T-cell (primary cell): ENCODE results near the gene VPS26B. TPM values are rescaled to one million over a fixed set of nuclear protein-coding genes. Genes with fewer than 3 reads are reported as not detected.

Source experiments
- ATAC-seq, 4 experiments: fragments of 200-7000 bp in 3 of 4; fragments of 150-1000 bp in 1 of 4; cut with Tn5 transposase; replicated peaks in 1 of 4; 1 replicate in 3 of 4; 2 replicates in 1 of 4; pipeline ENCODE4 v1.10.0; 2021; ENCODE audit warnings: moderate library complexity in 3 of 4, mild to moderate bottlenecking in 2 of 4, moderate number of reproducible peaks in 1 of 4
- CTCF ChIA-PET, 2 donors: fragments of 300-600 bp; sonication (Branson Sonifier 250); formaldehyde crosslinking; loops; one replicate each; lab custom pipeline; 2022; ENCODE audit warnings: antibody characterized with exemption in 2 of 2; lab: Charles Lee
- POLR2A ChIA-PET, 2 donors: fragments of 300-600 bp; sonication (Branson Sonifier 250); formaldehyde crosslinking; loops; one replicate each; lab custom pipeline; 2022; ENCODE audit warnings: antibody characterized with exemption in 2 of 2; lab: Charles Lee
- DNase-seq, 35 experiments: peaks; one replicate each; pipeline versions ENCODE4 v3.0.0 to v3.0.0-alpha.2; 2013 to 2023
- H3K27ac ChIP-seq: one replicate; pipeline ENCODE4 v1.5.1; 2013; ENCODE audit warnings: low read length
- H3K27me3 ChIP-seq, 2 experiments: replicated peaks in 1 of 2; 1 replicate in 1 of 2; 2 replicates in 1 of 2; pipeline versions ENCODE4 v1.6.1 to v1.7.0; 2013; ENCODE audit warnings: low read length in 1 of 2, mixed read lengths in 1 of 2; ENCODE audit not compliant: control insufficient read depth in 2 of 2, insufficient read depth in 2 of 2; ENCODE audit errors: extremely low read depth in 1 of 2
- H3K36me3 ChIP-seq, 2 donors: 1 replicate in 1 of 2; 2 replicates in 1 of 2; pipeline versions ENCODE4 v1.6.1 to v1.7.0; 2013; ENCODE audit warnings: low read length in 1 of 2; ENCODE audit not compliant: control insufficient read depth in 2 of 2, insufficient read depth in 1 of 2; ENCODE audit errors: extremely low read depth in 1 of 2
- H3K4me1 ChIP-seq, 2 experiments: 1 replicate in 1 of 2; 2 replicates in 1 of 2; pipeline versions ENCODE4 v1.6.1 to v1.7.0; 2013; ENCODE audit warnings: low read length in 2 of 2, mixed read lengths in 1 of 2; ENCODE audit not compliant: insufficient read depth in 2 of 2, control insufficient read depth in 1 of 2; ENCODE audit errors: extremely low read depth in 1 of 2
- H3K4me3 ChIP-seq, 2 donors: 1 replicate in 1 of 2; 2 replicates in 1 of 2; pipeline versions ENCODE4 v1.5.1 to v1.7.0; 2013; ENCODE audit warnings: mild to moderate bottlenecking in 2 of 2, low read length in 1 of 2, moderate library complexity in 1 of 2; ENCODE audit not compliant: control insufficient read depth in 1 of 2; ENCODE audit errors: extremely low read depth in 1 of 2
- H3K9me3 ChIP-seq: 2 replicates; pipeline ENCODE4 v1.7.0; 2013
- H3K27ac Mint-ChIP-seq, 2 donors: one replicate each; pipeline ENCODE4 v1.8.0; 2020 to 2021; ENCODE audit warnings: mild to moderate bottlenecking in 2 of 2, mixed read lengths in 2 of 2
- H3K27me3 Mint-ChIP-seq, 2 donors: one replicate each; pipeline ENCODE4 v1.8.0; 2021 to 2022; ENCODE audit warnings: mixed read lengths in 2 of 2
- H3K36me3 Mint-ChIP-seq: one replicate; pipeline ENCODE4 v1.8.0; 2021; ENCODE audit warnings: mixed read lengths
- H3K4me1 Mint-ChIP-seq, 3 donors: one replicate each; pipeline ENCODE4 v1.8.0; 2020 to 2022; ENCODE audit warnings: mixed read lengths in 3 of 3, mild to moderate bottlenecking in 1 of 3
- H3K4me3 Mint-ChIP-seq, 3 donors: one replicate each; pipeline ENCODE4 v1.8.0; 2020 to 2022; ENCODE audit warnings: mild to moderate bottlenecking in 3 of 3, mixed read lengths in 3 of 3, moderate library complexity in 3 of 3
- H3K9me3 Mint-ChIP-seq, 3 donors: one replicate each; pipeline ENCODE4 v1.8.0; 2020 to 2022; ENCODE audit warnings: mixed read lengths in 3 of 3
- WGBS: methylation state at CpG from one replicate; pipeline ENCODE4 v1.1.5; 2013; ENCODE audit warnings: missing lambda C conversion rate; ENCODE audit not compliant: insufficient coverage; 5-methylcytosine and 5-hydroxymethylcytosine counted together
- total RNA-seq, 35 experiments: library from RNA in 6 of 35; stranded (reverse) in 6 of 35; fragments of 120-200 nt in 1 of 35; gene quantifications; one replicate each; pipeline versions ENCODE4 v1.2.1 to v1.2.4 and lab custom pipeline; 2013 to 2026

Gene VPS26B
- total RNA-seq, 5 donors from 2014 or later (not counting 1 experiment from before 2014, with no cell fraction given), result 60.3 to 65.1 (median 62.7) TPM

GRCh38 chr11:134242376-134242775 is 17.9 kb downstream of the VPS26B start:
- Mint-ChIP-seq H3K27ac (peak overlapping the region in 1 of 2 donors; percentile 5), H3K9me3 (no peaks in the 10 kb centered on the region), H3K27me3 (no peaks in the 10 kb centered on the region), H3K4me1 (peaks cover 0 to 2% (median 0%) of the 10 kb centered on the region in 3 donors), H3K36me3 (peaks cover 55% of the 10 kb centered on the region), H3K4me3 (no peak overlapping the region)
- Histone ChIP-seq H3K36me3 (peaks cover 30 to 87% of the 10 kb centered on the region in 2 donors), H3K4me3 (no peak overlapping the region), H3K4me1 (no peaks in the 10 kb centered on the region), H3K9me3 (no peaks in the 10 kb centered on the region), H3K27me3 (no peaks in the 10 kb centered on the region), H3K27ac (no peak overlapping the region)
- no peak for ATAC-seq
- POLR2A ChIA-PET, result no interaction called here
- WGBS, result 97% methylated on average over 3 of the region's 9 CpGs
- CTCF ChIA-PET, result no interaction called here
- DNase-seq, result no peak

- peaks cover 56% of the 10 kb centered on the region for H3K36me3 Mint-ChIP-seq
- H3K27me3 ChIP-seq, result no peaks in the 10 kb centered on the region
- H3K27me3 Mint-ChIP-seq, result no peaks in the 10 kb centered on the region
- H3K4me3 ChIP-seq, result no peak overlapping the region
- ATAC-seq (no peak), DNase-seq (no peak)
- H3K4me1 Mint-ChIP-seq, result peaks cover 0 to 2% (median 0%) of the 10 kb centered on the region in 3 donors
- ChIA-PET POLR2A (no interaction called here), CTCF (interaction anchor here (1.2 to 1.6 kb wide), 4 partner anchors 15 to 37 kb away, joined by 3 to 5 read pairs (median 4); no protein-coding TSS in a partner anchor)
- H3K4me1 ChIP-seq, result no peaks in the 10 kb centered on the region
- no peak overlapping the region for H3K27ac ChIP-seq
- no peak overlapping the region for H3K4me3 Mint-ChIP-seq
- no peaks in the 10 kb centered on the region for H3K9me3 Mint-ChIP-seq
- no peaks in the 10 kb centered on the region for H3K9me3 ChIP-seq
- no peak overlapping the region for H3K27ac Mint-ChIP-seq
- peaks cover 33 to 88% of the 10 kb centered on the region in 2 donors for H3K36me3 ChIP-seq
- 97% methylated on average over 4 of the region's 4 CpGs for WGBS
Measured at GRCh38 chr11:134243913-134244312, 19.4 kb downstream of the VPS26B start.

DNA sequence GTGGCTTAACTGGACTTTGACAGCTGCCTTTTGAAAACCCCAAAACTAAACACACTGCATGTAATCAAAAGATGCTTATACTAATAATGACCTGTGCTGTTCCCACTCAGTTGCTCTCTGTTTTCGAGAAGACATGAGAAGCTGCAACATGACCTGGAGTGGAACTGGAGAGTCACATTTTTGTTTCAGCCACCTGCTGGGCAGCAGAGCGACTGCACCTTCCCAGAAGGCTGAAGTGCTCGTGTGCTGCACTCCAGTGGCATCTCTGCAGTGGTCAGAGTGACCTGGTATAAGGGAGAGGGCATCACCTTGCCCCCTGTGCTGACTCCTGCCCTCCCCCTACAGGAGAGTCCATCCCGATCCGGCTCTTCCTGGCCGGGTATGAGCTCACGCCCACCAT is 20.1 kb downstream of the VPS26B start:
- H3K4me3 ChIP-seq, result no peak overlapping the region
- no peaks in the 10 kb centered on the region for H3K27me3 ChIP-seq
- H3K4me1 Mint-ChIP-seq, result peaks cover 0 to 2% (median 0%) of the 10 kb centered on the region in 3 donors
- H3K36me3 ChIP-seq, result peaks cover 34 to 88% of the 10 kb centered on the region in 2 donors
- no peaks in the 10 kb centered on the region for H3K9me3 ChIP-seq
- peaks cover 58% of the 10 kb centered on the region for H3K36me3 Mint-ChIP-seq
- CTCF ChIA-PET, result interaction anchor here (0.6 to 1.6 kb wide), 5 partner anchors 16 to 37 kb away, joined by 3 to 5 read pairs (median 4); no protein-coding TSS in a partner anchor
- H3K4me1 ChIP-seq, result no peaks in the 10 kb centered on the region
- H3K9me3 Mint-ChIP-seq, result no peaks in the 10 kb centered on the region
- POLR2A ChIA-PET, result no interaction called here
- ATAC-seq, result peak in 3 of 4 experiments; percentile 36 to 69 (median 59)
- H3K27ac Mint-ChIP-seq, result peak overlapping the region in 1 of 2 donors; percentile 46
- no peak overlapping the region for H3K4me3 Mint-ChIP-seq
- WGBS, result 85% methylated on average over 5 of the region's 7 CpGs
- DNase-seq, result peak in 7 of 35 experiments; percentile 12 to 53 (median 20)
- no peaks in the 10 kb centered on the region for H3K27me3 Mint-ChIP-seq
- no peak overlapping the region for H3K27ac ChIP-seq

DNA sequence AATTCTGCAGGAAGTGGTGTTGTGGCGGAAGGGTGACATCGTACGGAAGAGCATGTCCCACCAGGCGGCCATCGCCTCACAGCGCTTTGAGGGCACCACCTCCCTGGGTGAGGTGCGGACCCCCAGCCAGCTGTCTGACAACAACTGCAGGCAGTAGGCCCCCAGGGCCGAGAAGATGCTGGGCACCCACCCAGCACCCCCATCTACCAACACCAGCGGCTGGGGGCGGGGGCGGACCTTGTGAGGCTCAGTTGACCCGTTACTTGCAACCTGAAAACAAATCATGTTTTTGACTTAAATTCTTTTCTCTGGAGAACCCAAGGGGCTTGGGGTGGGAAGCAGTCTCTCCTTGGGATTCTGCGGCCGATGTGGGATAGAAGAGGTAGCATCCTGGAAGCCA is 21.0 kb downstream of the VPS26B start:
- peaks cover 37 to 88% of the 10 kb centered on the region in 2 donors for H3K36me3 ChIP-seq
- ChIA-PET POLR2A (no interaction called here), CTCF (interaction anchor here (1.2 to 1.6 kb wide), 2 partner anchors 16 to 38 kb away, joined by 3 to 5 read pairs; no protein-coding TSS in a partner anchor)
- H3K4me1 ChIP-seq, result no peaks in the 10 kb centered on the region
- no peak overlapping the region for H3K27ac ChIP-seq
- Mint-ChIP-seq H3K36me3 (peaks cover 51% of the 10 kb centered on the region), H3K9me3 (no peaks in the 10 kb centered on the region), H3K4me3 (no peak overlapping the region), H3K27me3 (no peaks in the 10 kb centered on the region), H3K27ac (no peak overlapping the region), H3K4me1 (peaks cover 0 to 2% (median 0%) of the 10 kb centered on the region in 3 donors)
- H3K4me3 ChIP-seq, result no peak overlapping the region
- no peaks in the 10 kb centered on the region for H3K9me3 ChIP-seq
- WGBS, result 100% methylated on average over 2 of the region's 14 CpGs
- ATAC-seq (no peak), DNase-seq (no peak)
- H3K27me3 ChIP-seq, result no peaks in the 10 kb centered on the region

GRCh38 chr11:134246100-134246499 is 21.6 kb downstream of the VPS26B start:
- H3K36me3 ChIP-seq, result peaks cover 39 to 87% of the 10 kb centered on the region in 2 donors
- Mint-ChIP-seq H3K36me3 (peaks cover 51% of the 10 kb centered on the region), H3K9me3 (no peaks in the 10 kb centered on the region), H3K27ac (no peak overlapping the region), H3K4me3 (no peak overlapping the region), H3K4me1 (peaks cover 0 to 3% (median 0%) of the 10 kb centered on the region in 3 donors), H3K27me3 (no peaks in the 10 kb centered on the region)
- no peaks in the 10 kb centered on the region for H3K4me1 ChIP-seq
- DNase-seq, result no peak
- WGBS, result 89% methylated on average over 11 of the region's 11 CpGs
- ChIA-PET POLR2A (no interaction called here), CTCF (no interaction called here)
- H3K27ac ChIP-seq, result no peak overlapping the region
- H3K9me3 ChIP-seq, result no peaks in the 10 kb centered on the region
- ATAC-seq, result no peak
- H3K27me3 ChIP-seq, result no peaks in the 10 kb centered on the region
- no peak overlapping the region for H3K4me3 ChIP-seq

- Histone ChIP-seq H3K27me3 (no peaks in the 10 kb centered on the region), H3K9me3 (no peaks in the 10 kb centered on the region), H3K36me3 (peaks cover 35 to 86% of the 10 kb centered on the region in 2 donors), H3K4me3 (no peak overlapping the region), H3K4me1 (peaks cover 1 to 2% of the 10 kb centered on the region in 2 experiments), H3K27ac (no peak overlapping the region)
- Mint-ChIP-seq H3K36me3 (peaks cover 51% of the 10 kb centered on the region), H3K4me1 (peaks cover 2 to 8% (median 3%) of the 10 kb centered on the region in 3 donors), H3K9me3 (no peaks in the 10 kb centered on the region), H3K4me3 (no peak overlapping the region), H3K27me3 (no peaks in the 10 kb centered on the region), H3K27ac (no peak overlapping the region)
- 83% methylated on average over 1 of the region's 4 CpGs for WGBS
- POLR2A ChIA-PET, result no interaction called here
- CTCF ChIA-PET, result no interaction called here
- ATAC-seq (no peak), DNase-seq (no peak)
Measured at GRCh38 chr11:134246678-134247077, 22.2 kb downstream of the VPS26B start.
